Putamen (tissue), 1 donor: Measurements from ENCODE around the gene PRXL2A.
A peak's percentile ranks its signal among the peaks of the same experiment; 100 is the strongest.
"Not testable (repeated sequence)": the region's sequence is repeated elsewhere in the genome, so short reads cannot be mapped to it uniquely, and the experiment has no call there.

Experiments
- DNase-seq: peaks from one replicate; pipeline ENCODE4 v3.0.0-alpha.2; 2016; ENCODE audit warnings: low spot score

Gene PRXL2A

DNA sequence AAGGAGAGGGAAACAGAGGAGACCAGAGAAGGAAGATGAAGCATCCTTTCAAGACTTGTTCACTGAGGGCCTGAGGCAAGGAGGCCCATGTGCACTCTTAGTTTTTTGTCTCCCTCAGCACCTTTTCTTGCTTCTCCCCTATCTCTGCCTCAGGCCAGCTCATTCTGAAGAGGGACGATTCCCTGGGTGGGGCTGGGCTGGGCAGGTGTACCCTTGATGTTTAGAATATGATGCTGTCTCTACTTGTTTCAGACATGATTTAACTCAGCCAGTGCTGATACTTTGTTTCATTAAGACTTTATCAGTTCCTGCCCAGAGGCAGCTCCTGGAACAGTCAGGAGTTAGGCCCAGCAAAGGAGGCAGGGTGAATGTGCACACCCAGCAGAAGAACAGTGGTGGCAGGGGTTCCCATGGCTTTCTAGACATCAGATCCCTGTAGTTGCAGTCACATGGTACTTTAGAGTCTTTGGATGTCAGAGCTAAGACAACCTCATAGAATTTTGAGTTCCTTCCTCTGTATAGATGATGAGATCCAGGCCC is 3.4 kb downstream of the PRXL2A start:
- no peak for DNase-seq

DNA sequence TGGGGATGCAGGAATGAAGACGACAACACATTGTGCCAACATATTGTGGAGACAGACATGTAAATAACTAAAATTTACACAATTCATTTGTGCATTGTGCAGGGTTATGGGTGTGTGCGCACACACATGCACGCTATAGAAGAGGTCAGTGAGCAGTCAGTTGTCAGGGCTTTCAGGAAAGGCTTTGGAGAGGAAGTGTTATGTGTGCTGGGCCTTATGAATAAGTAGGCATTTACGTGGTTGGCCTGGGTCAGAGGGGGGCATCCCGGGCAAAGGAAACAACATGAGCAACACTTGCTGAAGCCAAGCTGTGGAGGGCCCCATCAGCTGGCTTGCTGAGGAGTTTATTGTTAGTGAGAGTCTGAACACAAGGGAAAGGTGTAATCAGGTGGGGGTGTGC is 4.1 kb downstream of the PRXL2A start:
- no peak for DNase-seq

DNA sequence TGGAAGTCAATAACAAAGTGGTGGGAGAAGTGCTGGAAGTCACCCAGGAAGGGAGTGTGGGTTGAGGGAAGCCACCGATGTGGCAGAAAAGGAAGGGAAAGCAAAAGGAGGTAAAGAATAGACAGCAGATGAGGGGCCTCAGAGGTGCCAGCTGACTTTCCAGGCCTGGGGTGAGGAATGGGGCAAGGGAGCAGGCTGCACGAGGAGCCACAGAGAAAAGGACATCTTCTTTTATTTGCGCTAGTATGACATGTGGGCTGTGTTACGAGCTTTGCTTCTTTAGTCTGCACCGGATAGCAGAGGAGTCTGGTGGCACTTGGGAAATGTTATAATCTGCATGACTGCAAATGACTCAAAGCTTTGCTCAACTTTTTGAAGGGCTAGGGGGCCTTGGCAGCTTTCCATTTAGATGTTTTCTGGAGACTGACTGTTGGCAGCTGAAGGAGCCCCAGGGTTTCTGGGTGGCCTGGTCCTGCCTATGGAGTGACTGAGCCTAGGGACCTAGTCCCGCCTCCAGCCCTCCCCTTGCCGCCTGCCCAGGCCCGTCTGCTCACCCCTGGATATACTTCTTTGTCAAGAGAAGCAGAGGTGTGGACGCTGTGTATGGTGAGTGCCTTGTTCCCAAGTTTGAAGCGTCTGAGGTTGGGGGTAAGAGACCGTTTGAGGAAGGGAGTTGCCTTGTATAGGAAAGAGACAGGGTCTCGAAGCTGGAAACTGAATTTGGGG is 5.1 kb downstream of the PRXL2A start:
- DNase-seq = no peak

DNA sequence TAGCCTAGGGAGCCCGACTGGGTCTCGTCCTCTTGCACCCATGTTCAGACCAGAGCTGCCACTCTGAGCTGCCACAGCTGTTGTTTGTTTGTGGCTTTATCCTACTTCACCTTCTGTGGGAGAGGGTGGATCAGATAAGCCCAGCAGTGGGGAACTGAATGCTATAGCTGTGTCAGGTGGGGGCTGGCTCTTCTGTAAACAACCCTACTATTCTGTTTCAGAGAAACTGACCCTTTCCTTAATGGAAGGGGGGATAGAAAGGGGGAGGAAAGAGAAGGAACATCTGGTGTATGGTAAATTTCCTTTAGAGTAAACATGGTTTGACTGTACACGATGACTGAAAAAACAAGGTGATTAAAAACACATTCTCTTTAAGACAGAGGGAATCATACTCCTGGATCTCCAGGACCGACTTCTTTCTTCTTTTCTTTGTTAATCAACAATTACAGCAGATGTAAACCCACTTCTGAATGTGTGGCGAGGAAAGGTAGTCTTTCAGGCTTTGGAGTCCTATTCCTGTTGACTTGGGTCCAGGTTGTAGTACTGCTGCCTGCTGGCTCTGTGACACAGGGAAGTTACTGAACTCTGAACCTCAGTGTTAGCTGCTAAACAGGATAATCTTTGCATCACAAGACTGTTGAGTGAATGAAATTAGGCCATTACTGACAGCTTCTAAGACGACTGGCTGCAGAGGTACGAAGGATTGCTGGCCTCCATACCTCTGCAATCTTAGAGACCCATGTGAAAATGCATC is 6.0 kb downstream of the PRXL2A start:
- DNase-seq = no peak

DNA sequence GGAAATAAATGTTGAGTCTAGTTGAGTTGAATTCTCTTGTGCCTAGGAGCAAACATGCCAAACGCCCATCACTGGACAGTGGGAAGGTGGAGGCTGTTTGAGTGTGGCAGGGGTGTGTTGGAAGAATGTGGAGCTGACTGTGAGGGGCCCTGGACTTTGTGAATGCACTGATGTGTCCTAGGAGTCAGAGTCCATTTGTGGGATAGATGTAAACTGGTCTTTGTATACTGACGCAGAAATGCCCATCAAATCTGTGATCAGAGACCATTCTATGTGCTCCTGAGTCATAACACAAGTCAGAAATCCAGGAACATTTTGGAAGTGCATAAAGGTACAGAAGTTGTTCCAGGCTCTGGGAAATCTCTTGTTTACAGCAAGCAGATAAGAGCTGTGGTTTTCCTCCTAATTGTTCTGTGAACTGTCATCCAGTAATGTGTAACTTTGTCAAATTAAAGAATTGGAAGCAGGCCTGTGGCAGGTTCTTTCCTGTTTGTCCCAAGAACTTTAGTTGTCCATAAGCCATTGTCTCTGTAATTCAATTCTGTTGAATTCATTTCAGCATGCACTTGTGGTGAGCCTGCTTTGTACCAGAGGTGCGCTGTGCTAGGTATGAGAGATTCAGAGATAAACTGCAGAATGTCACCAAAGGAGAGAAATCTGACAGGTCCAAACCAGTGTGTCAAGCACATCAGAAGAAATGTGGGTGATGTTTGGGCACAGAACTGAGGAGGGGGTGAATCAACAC is 7.6 kb downstream of the PRXL2A start:
- no peak for DNase-seq

DNA sequence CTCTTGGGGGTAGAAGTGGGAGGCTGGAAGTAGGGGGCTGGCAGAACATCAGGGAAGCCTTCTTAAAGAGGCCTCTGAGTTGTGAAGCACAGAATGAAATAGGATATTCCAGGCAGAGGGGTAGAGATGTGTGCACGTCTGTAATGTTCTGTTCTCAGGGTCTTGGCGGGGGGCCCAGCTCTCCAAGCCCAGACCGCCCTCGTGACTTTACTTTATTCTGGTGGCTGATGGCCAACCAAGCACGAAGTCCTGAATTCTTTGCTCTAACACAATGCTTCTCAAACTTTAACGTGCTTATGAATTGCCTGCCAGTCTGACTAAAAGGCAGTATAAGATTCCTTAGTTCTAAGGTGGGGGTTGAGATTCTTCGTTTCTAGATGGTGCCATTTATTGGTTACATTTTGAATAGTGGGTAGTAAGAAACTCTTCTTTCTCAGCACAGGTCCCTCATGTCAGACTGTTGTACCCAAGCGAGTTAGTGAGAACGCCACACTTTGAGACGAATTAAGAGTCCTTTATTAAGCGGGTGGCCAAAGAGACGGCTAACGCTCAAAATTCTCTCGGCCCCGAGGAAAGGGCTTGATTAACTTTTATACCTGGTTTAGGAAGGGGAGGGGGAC is 8.2 kb downstream of the PRXL2A start:
- DNase-seq = no peak

DNA sequence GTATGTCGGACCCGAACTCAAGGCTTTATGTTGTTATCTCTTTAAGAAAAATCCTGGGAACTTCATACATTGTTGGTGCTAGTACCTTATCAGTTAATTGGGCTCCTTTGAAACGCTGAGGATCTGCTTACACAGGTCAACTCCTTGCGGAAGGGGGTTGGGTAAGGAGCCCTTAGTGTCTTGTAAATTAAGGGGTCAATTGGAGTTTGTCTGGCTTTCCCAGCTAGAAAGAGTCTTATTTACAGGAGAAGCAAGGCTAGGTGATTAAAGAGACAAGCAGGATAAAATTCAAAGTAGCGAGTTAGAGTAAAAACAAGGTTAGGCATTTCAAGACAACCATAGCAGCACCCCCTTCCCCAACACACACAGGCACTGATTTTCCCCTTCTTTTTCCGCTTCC is 8.9 kb downstream of the PRXL2A start:
- not testable (repeated sequence) for DNase-seq

DNA sequence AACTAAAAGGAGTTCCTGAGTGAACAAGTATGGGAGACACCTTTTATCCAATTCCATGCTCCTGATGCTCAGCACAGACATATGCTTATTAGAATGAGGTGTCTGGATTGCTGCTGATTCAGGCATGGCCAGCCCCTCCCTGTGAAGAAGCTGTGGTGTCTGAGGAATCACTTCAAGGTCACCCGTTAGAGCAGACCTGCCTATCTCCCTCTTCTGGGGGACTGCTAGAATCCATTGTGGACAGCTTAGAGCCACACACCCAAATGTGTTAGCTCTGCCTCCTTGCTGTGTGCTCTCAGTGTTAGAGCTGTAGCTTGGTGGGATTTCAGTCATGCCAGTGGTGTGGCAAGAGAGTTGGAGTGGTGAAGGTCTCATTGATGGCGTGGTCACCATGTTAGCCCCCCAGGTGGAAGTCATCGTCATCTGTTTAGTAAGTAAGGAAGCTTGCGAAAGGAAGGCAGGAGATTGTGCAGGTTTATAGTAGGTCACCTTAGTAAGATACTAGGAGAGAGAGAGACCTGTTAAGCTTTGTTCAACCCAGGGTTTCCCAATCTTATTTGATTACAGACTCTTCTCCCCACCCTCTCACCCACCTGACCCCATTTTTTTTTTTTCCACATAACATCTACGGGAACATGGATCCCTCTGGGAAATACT is 12.8 kb downstream of the PRXL2A start:
- DNase-seq = no peak

DNA sequence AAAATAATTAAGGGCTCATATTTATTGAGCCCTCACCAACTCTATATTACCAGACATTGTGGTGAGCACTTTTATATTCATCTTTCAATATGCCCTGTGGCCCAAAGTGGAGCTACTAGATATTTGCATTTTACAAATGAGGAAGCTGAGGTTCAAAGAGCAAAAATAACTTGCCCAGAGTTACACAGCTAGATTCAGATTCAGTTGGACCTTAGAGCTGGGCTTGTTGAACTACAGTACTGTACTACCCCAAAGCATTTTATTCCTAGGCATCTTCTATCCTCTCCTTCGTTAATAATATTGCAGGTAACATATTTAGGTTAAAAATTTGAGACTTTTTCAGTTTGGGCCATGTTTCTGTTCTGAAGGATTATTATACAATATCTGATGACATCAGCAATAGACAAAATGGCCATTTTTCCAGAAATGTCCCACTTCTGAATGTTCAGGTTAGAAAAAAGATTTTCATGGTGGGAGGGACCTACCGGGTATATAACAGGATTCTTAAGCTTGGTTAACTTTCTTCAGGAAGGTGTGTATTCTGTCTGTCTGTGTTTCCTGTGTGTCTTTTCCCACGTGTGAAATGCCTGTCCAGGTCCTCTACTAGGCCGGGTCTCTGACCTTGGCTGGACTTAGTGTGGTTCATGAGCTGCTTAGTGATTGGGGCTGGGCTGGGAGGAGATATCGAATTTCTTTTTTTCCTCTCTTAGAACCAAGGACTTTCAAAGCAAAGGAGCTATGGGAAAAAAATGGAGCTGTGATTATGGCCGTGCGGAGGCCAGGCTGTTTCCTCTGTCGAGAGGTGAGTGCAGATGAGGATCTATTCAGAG is 13.6 kb downstream of the PRXL2A start:
- no peak for DNase-seq

DNA sequence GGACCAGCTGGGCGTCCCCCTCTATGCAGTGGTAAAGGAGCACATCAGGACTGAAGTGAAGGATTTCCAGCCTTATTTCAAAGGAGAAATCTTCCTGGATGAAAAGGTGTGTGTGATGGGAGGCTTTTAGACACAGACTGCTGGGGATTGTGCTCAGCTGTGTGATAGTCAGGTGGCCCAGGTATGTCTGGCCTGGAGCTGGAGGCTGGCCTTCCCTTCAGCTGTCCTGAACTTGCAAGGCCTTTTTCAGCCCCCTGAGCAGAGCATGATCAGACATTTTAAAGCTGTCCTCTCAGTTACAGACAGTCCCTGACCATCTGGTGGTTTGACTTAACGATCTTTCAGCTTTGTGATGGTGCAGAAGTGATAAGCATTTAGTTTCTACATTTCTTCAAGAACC is 17.6 kb downstream of the PRXL2A start:
- DNase-seq = no peak

DNA sequence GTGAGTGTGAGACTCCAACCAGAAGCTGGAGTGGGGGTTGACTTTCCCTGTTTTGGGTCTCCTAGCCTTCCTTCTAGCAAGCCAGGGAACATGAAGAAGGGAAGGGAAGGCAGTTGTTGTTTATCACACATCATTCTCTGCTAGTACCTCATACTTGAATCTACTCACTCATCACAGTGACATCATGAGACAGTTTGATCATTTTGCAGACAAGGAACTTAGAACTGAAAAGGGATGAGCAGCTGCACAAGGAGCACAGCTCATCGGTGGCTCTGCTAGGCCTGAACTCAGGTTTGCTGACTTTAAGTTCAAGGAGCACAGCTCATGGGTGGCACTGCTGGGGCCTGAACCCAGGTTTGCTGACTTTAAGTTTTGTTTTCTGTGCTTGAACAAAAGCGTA is 19.2 kb downstream of the PRXL2A start:
- no peak for DNase-seq

DNA sequence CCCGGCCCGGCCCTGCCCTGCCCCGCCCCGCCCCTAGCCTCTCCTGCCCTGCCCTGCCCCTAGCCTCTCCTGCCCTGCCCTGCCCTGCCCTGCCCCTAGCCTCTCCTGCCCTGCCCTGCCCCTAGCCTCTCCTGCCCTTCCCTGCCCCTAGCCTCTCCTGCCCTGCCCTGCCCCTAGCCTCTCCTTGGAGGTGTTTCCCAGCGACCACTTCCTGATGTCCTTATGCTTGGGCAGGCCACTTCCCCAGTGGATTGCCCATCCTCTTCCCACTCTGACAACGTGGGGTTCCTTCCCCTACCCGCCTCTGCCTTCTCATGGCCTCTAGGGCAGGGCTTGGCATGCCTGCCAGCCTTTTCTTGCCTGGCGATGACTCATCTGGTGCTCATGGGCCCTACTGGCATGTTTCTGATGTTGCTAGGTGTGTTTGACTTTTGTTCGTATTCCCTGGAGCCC is 21.2 kb downstream of the PRXL2A start:
- no peak for DNase-seq

DNA sequence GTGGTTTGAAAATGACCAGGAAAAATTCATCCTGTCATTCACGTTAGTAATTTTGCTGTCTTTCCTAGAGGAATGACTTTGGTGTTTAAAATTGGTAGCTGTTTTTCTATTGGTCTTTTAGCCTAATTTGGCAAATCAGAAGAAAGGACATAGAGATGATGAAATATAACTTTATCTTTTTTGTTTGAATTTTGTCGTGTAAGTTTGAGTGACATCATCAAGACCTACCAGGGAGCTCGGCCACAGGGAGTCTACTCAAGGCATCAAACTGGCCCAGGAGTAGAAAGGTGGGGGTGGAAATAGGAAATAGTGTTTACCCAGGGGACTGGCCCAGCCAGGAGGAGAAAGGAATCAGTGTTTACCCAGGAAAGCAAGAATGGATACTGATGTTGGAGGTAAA is 24.8 kb downstream of the PRXL2A start:
- no peak for DNase-seq

DNA sequence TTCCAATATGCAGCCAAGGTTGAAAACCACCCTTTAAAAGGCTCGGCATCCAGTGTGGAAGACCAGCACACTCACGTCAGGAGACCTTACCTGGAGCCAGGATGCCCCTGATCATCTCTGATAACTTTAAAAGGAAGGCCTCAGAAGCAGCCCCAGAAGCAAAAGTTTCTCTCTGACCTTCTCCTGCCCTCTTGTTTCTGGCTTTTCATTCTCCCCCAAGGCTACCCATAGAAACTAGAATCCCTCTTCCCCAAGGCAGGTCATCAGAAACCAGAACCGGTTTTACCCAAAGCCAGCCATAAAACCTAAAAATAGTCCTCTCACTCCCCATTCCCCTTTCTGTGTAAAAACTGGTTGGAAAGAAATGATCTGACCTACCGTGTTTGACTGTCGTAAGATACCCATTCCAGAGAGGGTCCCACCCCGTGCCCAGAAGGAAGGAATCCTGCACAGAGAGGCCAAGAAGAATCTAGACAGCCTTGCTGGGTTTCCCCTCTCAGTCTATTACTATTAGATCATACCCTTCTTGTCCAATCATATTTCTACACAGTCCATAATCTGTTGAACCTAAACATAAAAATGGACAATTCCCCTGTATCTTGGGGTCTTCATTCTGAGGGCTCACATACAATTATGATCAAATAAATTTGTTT is 28.2 kb downstream of the PRXL2A start:
- no peak for DNase-seq

DNA sequence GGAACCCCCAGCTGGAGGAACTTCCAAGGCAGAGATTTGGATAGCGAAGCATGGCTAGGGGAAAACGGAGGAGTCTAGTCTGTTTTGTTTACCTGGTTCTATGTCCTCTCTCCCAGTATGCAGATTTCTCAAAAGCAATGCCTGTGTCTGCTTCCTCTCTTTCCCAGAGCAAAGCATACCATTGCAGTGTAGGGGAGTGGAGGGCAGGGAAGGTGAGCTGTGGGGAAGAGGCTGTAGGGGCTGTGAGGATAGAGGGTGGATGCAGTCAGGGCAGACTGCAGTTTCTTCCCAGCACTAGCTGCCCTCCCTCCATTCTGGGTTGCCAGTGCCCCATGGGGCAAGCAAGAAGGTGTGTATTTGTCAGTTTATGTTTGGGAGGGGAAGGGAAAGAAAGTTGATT is 28.9 kb downstream of the PRXL2A start:
- no peak for DNase-seq

DNA sequence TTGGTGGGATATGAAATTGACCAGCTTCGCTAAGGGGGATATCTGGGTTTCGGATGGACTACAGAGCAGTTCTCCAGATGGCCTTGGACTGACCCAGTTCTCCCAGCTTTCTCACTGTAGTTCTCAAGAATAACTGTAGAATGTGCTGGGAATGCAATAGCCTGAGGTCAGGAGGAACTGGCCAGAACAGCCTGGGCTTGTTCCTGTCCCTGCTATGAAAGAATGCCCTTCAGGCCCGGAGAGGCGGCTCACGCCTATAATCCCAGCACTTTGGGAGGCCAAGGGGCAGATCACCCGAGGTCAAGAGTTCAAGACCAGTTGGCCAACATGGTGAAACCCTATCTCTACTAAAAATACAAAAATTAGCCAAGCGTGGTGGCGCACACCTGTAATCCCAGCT is 33.5 kb downstream of the PRXL2A start:
- DNase-seq = no peak

DNA sequence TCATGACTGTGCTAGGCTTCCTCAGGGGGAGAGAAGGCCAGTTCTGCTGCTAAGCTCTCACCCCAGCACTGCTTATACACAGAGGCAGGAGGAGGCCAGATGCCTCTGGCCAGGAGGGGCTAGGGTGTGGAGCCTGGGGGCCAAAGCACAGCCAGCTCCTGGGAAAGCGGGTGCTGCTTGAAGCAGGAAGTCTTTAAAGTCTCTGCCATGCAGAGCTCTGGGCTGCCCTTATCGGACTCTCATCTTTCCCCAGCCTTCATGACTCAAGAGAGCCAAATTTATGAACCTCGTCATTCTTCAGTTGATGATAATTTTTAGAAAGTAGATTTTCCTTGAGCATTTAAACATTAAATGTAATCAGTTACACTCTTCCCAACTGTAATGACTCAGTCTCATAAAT is 34.5 kb downstream of the PRXL2A start:
- DNase-seq = no peak

DNA sequence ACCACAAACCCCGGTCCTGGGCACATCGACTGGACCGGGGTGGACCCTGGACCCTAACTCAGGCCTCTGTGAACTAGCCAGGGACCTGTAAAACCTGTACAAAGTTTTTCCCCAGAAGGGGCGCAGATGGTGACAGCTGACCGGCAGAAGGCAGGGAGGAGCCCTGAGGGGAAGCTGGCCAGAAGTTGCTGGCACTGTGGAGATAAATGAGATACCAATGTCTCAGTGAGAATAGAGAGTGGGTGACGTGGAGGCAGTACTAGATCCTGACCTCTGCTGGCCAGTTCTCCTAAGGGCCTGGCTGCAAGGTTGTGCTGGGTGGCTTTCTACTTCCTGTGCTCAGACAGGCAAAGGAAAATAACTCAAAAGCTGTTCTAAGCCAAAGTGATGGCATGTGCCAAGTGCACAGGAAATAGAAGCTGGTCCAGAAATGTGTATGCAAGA is 35.2 kb downstream of the PRXL2A start:
- DNase-seq = no peak

DNA sequence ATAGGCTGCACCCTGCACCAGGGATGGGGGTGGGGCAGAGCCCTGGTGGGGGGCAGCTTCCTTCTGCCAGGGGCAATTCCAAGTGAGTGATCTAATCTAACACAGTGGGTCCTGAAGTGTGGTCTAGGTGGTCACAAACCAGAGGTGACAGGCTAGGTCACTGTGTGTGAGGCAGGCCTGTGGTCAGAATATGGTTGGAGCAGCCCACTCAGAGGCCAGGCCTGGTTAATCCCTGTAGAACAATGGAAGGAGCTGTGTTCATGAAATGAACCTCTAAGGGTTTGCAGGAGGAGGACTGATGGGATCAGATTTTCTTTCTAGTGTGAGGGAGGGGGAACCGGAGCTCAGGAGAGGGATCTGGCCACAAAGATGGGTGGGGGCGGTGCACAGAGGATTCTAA is 35.8 kb downstream of the PRXL2A start:
- DNase-seq = no peak

DNA sequence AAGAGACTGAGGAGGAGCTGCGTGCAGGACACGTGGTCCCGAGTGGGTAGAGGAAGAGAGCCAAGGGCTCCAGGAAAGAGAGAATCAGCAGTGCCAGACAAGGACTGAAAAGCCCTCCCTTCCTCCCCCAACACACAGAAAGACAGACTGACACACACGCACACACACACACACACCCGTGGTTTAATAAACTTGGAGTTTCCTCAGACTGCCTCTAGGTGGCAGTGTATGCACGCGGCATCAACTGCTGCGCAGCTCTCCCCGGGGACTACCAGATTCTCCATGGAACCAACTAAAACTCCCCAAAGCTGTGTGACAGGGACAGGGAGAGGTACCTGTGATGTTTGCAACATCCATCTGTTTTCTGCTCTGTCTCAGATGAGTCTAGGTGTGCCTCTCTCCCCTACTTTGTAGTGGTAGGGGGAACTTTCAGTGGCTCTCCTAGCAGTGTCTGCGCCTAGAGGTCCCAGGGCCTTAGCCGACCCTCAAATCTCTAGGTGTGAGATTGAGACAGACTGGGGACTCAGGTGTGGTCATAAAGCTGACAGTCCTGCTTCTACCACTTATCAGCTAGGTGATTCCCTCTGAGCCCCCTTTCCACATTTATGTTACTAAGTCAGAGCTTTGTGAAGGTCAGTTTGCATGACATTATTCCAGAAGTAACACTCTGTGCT is 36.4 kb downstream of the PRXL2A start:
- DNase-seq = peak; percentile 71
